GM12892 (cell line): ENCODE results near the gene CDH4.

Experiments
- POLR2A ChIP-seq: IDR thresholded peaks from 2 replicates; pipeline ENCODE4 v1.6.1; 2011; ENCODE audit warnings: low read depth, low read length, control low read depth
- POLR2AphosphoS5 ChIP-seq: IDR thresholded peaks from 2 replicates; pipeline ENCODE4 v1.6.1; 2011; ENCODE audit warnings: low read depth, low read length, control low read depth
- TAF1 ChIP-seq: IDR thresholded peaks from 2 replicates; pipeline ENCODE4 v1.6.1; 2011; ENCODE audit warnings: low read depth, mild to moderate bottlenecking, control low read depth, low read length, borderline replicate concordance

DNA sequence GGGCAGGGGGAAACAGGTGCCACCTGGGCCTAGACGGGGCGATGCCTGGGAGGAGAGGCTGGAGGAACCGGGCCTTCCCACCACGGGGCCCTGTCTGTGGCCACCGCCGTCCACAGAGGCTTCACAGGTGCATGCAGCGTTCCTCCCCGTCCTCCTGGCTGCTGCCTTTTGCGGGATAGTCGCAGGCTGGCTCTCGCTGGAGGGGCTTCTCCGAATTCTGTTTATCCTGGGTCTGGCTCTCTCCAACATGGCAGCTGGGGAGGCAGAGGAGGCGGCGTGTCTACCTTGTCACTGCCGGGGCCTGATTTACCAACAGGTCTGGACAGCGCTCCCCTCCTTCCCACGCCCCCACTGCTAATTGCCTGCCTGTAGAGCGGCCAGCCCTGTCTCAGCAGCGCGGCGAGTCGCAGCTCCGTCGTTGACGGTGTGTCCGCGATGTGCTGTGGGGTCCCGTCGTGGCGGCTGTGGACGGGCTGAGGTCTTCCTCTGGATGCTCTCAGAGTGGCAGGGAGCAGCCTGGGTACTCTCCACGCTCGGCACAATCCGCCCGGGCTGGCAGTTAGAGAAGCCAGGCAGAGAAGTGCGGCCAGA is 550.8 kb downstream of the CDH4 start:
- no peak for TF ChIP-seq POLR2A
- TF ChIP-seq POLR2AphosphoS5, result no peak
- no peak for TF ChIP-seq TAF1
